ENCODE data around the gene GNPNAT1. TPM values are rescaled to one million over a fixed set of nuclear protein-coding genes. Genes with fewer than 3 reads are reported as not detected.

Gene GNPNAT1
- total and polyA plus RNA-seq, 2 of the 4 experiments (the other 2 are of a cell fraction) = 19.4 to 30.5 TPM

GRCh38 chr14:52806115-52806514 lies 14.7 kb upstream of the GNPNAT1 start:
- intact Hi-C loops (cut with micrococcal nuclease) = no loop called here
- Histone ChIP-seq H3K4me1 (ENCODE audit: control insufficient read depth, insufficient read depth, low read length) (peaks cover 7% of the 10 kb centered on the region; the same call in 1 of the 2 replicates), H3K23ac (ENCODE audit: low read depth, low read length) (no peak overlapping the region), H2AFZ (replicated peaks; ENCODE audit: low read length, poor library complexity) (no peak overlapping the region), H3K18ac (ENCODE audit: low read depth, low read length) (no peak overlapping the region), H3K9me3 (ENCODE audit: control insufficient read depth, insufficient read depth, low read length) (no peaks in the 10 kb centered on the region), H2BK15ac (ENCODE audit: low read depth, low read length) (no peak overlapping the region), H2BK120ac (ENCODE audit: low read depth, low read length) (no peak overlapping the region), H3K4me2 (ENCODE audit: low read depth, low read length) (no peak overlapping the region), H3K27me3 (ENCODE audit: control insufficient read depth, insufficient read depth, low read length) (no peaks in the 10 kb centered on the region), H3K4me3 (ENCODE audit: insufficient read depth, low read depth, low read length) (no peak overlapping the region), H4K91ac (ENCODE audit: insufficient read depth, low read depth, low read length) (no peak overlapping the region), H4K5ac (ENCODE audit: low read depth, low read length) (no peak overlapping the region), H3K79me1 (ENCODE audit: low read depth in 1 of 2, low read length in 2 of 2) (no peaks in the 10 kb centered on the region), H2AK9ac (replicated peaks; ENCODE audit: low read depth, low read length, poor library complexity) (no peak overlapping the region), H3K56ac (ENCODE audit: extremely low read depth, insufficient read depth, low read length) (no peak overlapping the region), H4K20me1 (ENCODE audit: insufficient read depth, low read length) (no peaks in the 10 kb centered on the region), H3K9ac (ENCODE audit: low read depth, low read length) (no peak overlapping the region), H2BK5ac (ENCODE audit: low read depth, low read length, poor library complexity, severe bottlenecking) (no peak overlapping the region), H3K9me1 (ENCODE audit: insufficient read depth, low read length) (no peaks in the 10 kb centered on the region), H3K4ac (ENCODE audit: low read depth, low read length) (no peak overlapping the region), H2BK20ac (ENCODE audit: low read depth, low read length) (no peak overlapping the region), H3K14ac (replicated peaks; ENCODE audit: low read depth, low read length) (no peak overlapping the region), H4K8ac (ENCODE audit: low read depth in 2 of 2, low read length in 2 of 2) (no peak overlapping the region), H2AK5ac (ENCODE audit: low read depth, low read length) (no peak overlapping the region), H3K27ac (ENCODE audit: insufficient read depth, low read length) (no peak overlapping the region), H3K36me3 (ENCODE audit: control insufficient read depth, insufficient read depth, low read length) (no peaks in the 10 kb centered on the region)
- TF ChIP-seq BHLHE40 (IDR thresholded peaks at IDR 0.05; ENCODE audit: low read depth, low read length) (no peak), FOS (IDR thresholded peaks at IDR 0.05; ENCODE audit: low read depth, low read length) (no peak), SMC3 (IDR thresholded peaks at IDR 0.05; ENCODE audit: low read depth, low read length) (no peak), CTCF (conservative IDR thresholded peaks at IDR 0.05; ENCODE audit: low read depth, low read length) (no peak), CHD1 (IDR thresholded peaks at IDR 0.05; ENCODE audit: low read depth, low read length) (no peak), MAFK (IDR thresholded peaks at IDR 0.05; ENCODE audit: low read depth, low read length) (no peak)
- in situ Hi-C loops (cut with MboI; ENCODE audit: low sequenced_read_pairs) = no loop called here
- DNase-seq (no peak), ATAC-seq (ENCODE audit: low read depth) (no peak)
- BruUV-seq (replicated peaks) = no TSS peak
- dilution Hi-C loops (cut with HindIII; ENCODE audit: low sequenced_read_pairs, unreplicated experiment) = no loop called here
- ChIA-PET CTCF (no interaction called here), POLR2A (ENCODE audit: unreplicated experiment) (no interaction called here)
- WGBS, 2 experiments (ENCODE audit: extremely low coverage in 2 of 2, insufficient read length in 1 of 2) = no CpG with 5 or more reads among the region's 4 CpGs

All from IMR-90 (cell line).